D721Med (cell line): ENCODE results near the gene NPAS3.

Experiments
- DNase-seq: peaks from one replicate; pipeline ENCODE4 v3.0.0; 2011; ENCODE audit warnings: low spot score; ENCODE audit not compliant: insufficient read length
- FAIRE-seq: peaks from 2 replicates; lab custom pipeline; 2011; peaks lifted over from hg19 to GRCh38; lab: Jason Lieb, UNC
- CTCF ChIP-seq: IDR thresholded peaks from 2 replicates; pipeline ENCODE4 v1.5.1; 2012; ENCODE audit warnings: mild to moderate bottlenecking, control low read depth; ENCODE audit not compliant: insufficient read depth; ENCODE audit errors: missing control alignments

Gene NPAS3

DNA sequence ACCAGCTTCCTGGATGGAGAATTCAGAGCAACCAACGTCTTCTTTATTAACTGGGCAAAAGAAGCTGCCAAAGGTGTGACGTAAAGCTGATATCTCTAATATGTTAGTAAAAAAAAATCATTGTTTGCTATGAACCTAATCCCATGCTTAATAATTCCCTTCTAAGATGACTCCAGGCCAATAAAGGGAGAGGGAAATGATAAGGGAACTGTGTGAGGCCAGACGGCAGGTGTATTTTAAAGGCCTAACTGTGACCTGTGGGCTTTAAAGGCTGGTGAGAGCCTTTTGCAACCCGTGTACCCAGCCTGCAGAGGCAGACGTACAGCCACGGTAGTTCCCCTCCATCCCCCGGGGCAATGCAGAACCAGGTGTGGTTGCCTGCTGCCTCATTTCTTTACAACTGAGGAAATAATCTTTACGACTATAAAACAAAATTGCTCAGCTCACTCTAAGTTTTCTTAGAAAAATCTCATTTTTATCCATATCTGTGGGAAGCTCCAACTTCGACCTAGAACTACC lies 641.6 kb downstream of the NPAS3 start:
- no peak for FAIRE-seq
- no peak for TF ChIP-seq CTCF
- no peak for DNase-seq

DNA sequence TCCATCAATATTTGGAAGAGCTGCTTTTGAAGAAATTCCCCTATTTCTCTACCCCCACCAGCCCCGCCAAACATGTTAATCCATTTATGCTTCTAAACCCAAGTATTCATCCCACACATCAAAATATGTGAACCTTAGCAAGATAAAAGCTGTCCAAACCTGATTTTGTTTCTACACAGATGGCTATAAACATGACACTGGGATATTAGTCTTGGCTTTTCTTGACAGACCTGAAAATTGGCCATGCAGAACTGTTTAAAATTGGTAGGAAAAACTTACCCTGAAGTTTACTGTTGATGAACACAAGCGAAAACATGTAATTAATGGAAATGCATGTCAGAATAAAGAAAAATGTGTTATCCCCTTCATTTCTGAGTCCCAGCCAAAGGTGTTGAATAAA lies 642.2 kb downstream of the NPAS3 start:
- no peak for FAIRE-seq
- DNase-seq, result no peak

DNA sequence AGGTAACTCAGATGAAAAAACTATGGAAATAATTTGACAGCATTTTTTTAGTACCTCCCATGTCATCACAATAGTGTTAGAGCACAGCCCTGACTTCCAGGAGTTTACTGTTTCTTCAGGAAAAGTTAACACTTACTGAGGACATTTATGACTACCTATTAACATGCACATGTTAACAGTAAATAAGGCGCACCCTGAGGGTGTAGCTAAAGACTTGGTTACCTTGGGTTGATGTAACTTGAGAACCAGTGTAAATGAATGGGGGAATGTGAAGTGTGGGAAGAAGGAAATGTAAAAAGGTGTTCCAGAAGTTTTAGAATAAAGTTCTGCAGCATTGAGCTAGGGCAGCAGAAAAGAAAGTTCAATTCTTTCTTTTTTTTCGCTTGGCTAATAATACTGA lies 646.0 kb downstream of the NPAS3 start:
- no peak for DNase-seq
- no peak for TF ChIP-seq CTCF
- FAIRE-seq, result no peak

More for the DNA sequence above, 642.2 kb downstream of the NPAS3 start:
- TF ChIP-seq CTCF, result no peak

- no peak for FAIRE-seq
Observed at GRCh38 chr14:33586806-33587205, 648.1 kb downstream of the NPAS3 start.

DNA sequence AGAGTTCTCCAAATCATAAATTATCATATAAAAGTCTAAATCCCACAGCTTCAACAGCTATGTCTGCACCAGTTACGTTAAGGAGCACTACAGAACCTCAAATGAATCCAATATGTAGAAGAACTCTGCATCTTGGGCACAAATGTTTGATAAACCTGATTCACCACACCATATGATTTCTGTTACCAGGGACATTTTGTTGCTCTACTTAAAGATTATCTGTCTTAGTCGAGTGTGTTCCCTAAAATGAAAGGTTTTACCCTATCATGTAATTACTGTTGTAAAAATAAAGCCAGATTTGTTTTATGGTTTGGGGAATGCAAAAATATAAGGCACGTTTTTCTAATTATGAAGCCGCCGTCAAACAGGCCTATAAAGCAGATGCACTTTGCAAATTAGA lies 649.1 kb downstream of the NPAS3 start:
- TF ChIP-seq CTCF, result no peak
- FAIRE-seq, result no peak
- no peak for DNase-seq

More at GRCh38 chr14:33586806-33587205, 648.1 kb downstream of the NPAS3 start:
- no peak for TF ChIP-seq CTCF
- no peak for DNase-seq

DNA sequence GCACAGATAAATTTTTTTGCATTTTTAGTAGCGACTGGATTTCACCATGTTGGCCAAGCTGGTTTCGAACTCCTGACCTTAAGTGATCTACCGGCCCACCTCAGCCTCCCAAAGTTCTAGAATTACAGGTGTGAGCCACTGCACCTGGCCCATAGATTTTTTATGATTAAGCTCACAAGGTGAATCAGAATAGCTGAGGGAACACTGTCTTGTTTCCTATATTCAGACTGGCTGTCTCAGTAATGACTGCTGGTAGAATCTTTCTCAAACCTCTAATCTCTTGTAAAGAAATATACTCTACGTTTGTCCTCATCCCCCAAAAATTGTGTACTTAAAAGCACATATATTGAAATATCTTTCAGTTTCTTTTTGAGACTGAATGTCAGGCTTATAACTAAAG lies 650.1 kb downstream of the NPAS3 start:
- FAIRE-seq (no peak), DNase-seq (no peak)
- TF ChIP-seq CTCF, result no peak

- no peak for FAIRE-seq
- no peak for TF ChIP-seq CTCF
Observed at GRCh38 chr14:33589334-33589733, 650.7 kb downstream of the NPAS3 start.

More at GRCh38 chr14:33589334-33589733, 650.7 kb downstream of the NPAS3 start:
- DNase-seq, result no peak
